SK-N-MC (cell line): Measurements from ENCODE around the gene GRAMD4.

Experiments used
- DNase-seq: peaks from one replicate; pipeline ENCODE4 v3.0.0-alpha.2; 2011; ENCODE audit warnings: low read depth, low spot score
- H3K27ac ChIP-seq: fragments of 200-600 bp; sonication (generic); 2 replicates; pipeline ENCODE4 v1.5.1; 2016; ENCODE audit warnings: mixed run types
- H3K36me3 ChIP-seq: fragments of 200-600 bp; sonication (generic); 2 replicates; pipeline ENCODE4 v1.6.1; 2017; ENCODE audit warnings: antibody characterized with exemption, low read length, mixed read lengths; ENCODE audit not compliant: insufficient read depth
- H3K4me3 ChIP-seq: fragments of 200-600 bp; sonication (generic); 2 replicates; pipeline ENCODE4 v1.5.1; 2016
- H3K9ac ChIP-seq: fragments of 200-600 bp; sonication (generic); 2 replicates; pipeline ENCODE4 v1.8.0; 2017; ENCODE audit warnings: mixed run types, mixed read lengths; ENCODE audit not compliant: insufficient read length
- H3K9me3 ChIP-seq: fragments of 200-600 bp; sonication (generic); 2 replicates; pipeline ENCODE4 v1.6.1; 2017; ENCODE audit warnings: low read depth, mild to moderate bottlenecking, antibody characterized with exemption, low read length, moderate library complexity, mixed read lengths
- EZH2 ChIP-seq: fragments of 200-600 bp; sonication (generic); IDR thresholded peaks from one replicate; pipeline ENCODE4 v1.6.1; 2017; ENCODE audit warnings: antibody characterized with exemption
- FOXP2 ChIP-seq: optimal IDR thresholded peaks from 2 replicates; pipeline ENCODE3; 2011; ENCODE audit warnings: mild to moderate bottlenecking, moderate library complexity; ENCODE audit not compliant: insufficient read depth; ENCODE audit errors: extremely low read length, control extremely low read depth
- POLR2AphosphoS5 ChIP-seq: IDR thresholded peaks from 2 replicates; pipeline ENCODE4 v1.6.1; 2012; ENCODE audit warnings: mild to moderate bottlenecking, low read depth, low read length, borderline replicate concordance

GRAMD4 gene

GRCh38 chr22:46695346-46696228, 75.4 kb downstream of the GRAMD4 start:
- peaks cover 58% of the 10 kb centered on the region for H3K36me3 ChIP-seq
- no peak overlapping the region for H3K4me3 ChIP-seq
- no peak for DNase-seq
- H3K9me3 ChIP-seq, result no peaks in the 10 kb centered on the region
- H3K9ac ChIP-seq, result no peak overlapping the region
- H3K27ac ChIP-seq, result no peak overlapping the region
- TF ChIP-seq POLR2AphosphoS5 (no peak), FOXP2 (no peak), EZH2 (no peak)

- H3K27ac ChIP-seq, result no peak overlapping the region
- H3K9me3 ChIP-seq, result no peaks in the 10 kb centered on the region
- peaks cover 59% of the 10 kb centered on the region for H3K36me3 ChIP-seq
- DNase-seq, result no peak
- no peak overlapping the region for H3K4me3 ChIP-seq
- no peak overlapping the region for H3K9ac ChIP-seq
- TF ChIP-seq EZH2 (no peak), POLR2AphosphoS5 (no peak), FOXP2 (no peak)
Measured at GRCh38 chr22:46696229-46696518, 76.0 kb downstream of the GRAMD4 start.

GRCh38 chr22:46696614-46697013, 76.4 kb downstream of the GRAMD4 start:
- Histone ChIP-seq H3K9me3 (no peaks in the 10 kb centered on the region), H3K9ac (no peak overlapping the region), H3K27ac (no peak overlapping the region), H3K4me3 (no peak overlapping the region), H3K36me3 (peaks cover 59% of the 10 kb centered on the region)
- no peak for DNase-seq
- no peak for TF ChIP-seq FOXP2
- TF ChIP-seq POLR2AphosphoS5, result no peak
- TF ChIP-seq EZH2, result no peak

GRCh38 chr22:46697811-46698515, 77.8 kb downstream of the GRAMD4 start:
- H3K27ac ChIP-seq, result no peak overlapping the region
- H3K4me3 ChIP-seq, result no peak overlapping the region
- no peak for TF ChIP-seq FOXP2
- TF ChIP-seq EZH2, result no peak
- TF ChIP-seq POLR2AphosphoS5, result no peak
- no peak for DNase-seq
- no peak overlapping the region for H3K9ac ChIP-seq
- H3K36me3 ChIP-seq, result peaks cover 55% of the 10 kb centered on the region; the same call in 1 of the 2 replicates
- H3K9me3 ChIP-seq, result no peaks in the 10 kb centered on the region

- no peak overlapping the region for H3K9ac ChIP-seq
- no peak for TF ChIP-seq EZH2
- no peaks in the 10 kb centered on the region for H3K9me3 ChIP-seq
- H3K4me3 ChIP-seq, result no peak overlapping the region
- DNase-seq, result no peak
- no peak overlapping the region for H3K27ac ChIP-seq
- H3K36me3 ChIP-seq, result peaks cover 44% of the 10 kb centered on the region; the same call in 1 of the 2 replicates
Measured at GRCh38 chr22:46699091-46699490, 78.9 kb downstream of the GRAMD4 start.

DNA sequence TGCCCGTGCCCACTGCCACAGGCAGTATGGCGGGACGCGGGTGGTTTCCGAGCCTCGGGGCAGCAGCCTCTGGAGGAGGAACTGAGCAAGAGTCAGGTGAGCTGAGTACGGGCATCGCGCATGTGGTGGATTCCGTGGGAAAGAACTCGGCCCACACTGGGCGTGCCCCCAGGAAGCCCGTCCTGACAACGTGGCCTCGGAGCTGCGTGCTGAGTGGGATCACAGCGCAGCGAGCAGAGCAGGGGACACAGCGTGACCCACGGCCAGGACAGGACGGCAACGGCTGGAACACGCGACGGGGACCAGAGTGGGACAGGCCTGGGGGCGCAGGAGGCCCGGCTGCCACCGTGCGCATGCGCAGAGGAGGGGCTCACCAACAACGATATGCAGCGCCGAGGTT, 81.1 kb downstream of the GRAMD4 start:
- Histone ChIP-seq H3K27ac (no peak overlapping the region), H3K4me3 (no peak overlapping the region), H3K9ac (no peak overlapping the region), H3K9me3 (no peaks in the 10 kb centered on the region), H3K36me3 (peaks cover 37% of the 10 kb centered on the region; the same call in 1 of the 2 replicates)
- no peak for TF ChIP-seq EZH2
- TF ChIP-seq POLR2AphosphoS5, result no peak
- no peak for TF ChIP-seq FOXP2
- no peak for DNase-seq

DNA sequence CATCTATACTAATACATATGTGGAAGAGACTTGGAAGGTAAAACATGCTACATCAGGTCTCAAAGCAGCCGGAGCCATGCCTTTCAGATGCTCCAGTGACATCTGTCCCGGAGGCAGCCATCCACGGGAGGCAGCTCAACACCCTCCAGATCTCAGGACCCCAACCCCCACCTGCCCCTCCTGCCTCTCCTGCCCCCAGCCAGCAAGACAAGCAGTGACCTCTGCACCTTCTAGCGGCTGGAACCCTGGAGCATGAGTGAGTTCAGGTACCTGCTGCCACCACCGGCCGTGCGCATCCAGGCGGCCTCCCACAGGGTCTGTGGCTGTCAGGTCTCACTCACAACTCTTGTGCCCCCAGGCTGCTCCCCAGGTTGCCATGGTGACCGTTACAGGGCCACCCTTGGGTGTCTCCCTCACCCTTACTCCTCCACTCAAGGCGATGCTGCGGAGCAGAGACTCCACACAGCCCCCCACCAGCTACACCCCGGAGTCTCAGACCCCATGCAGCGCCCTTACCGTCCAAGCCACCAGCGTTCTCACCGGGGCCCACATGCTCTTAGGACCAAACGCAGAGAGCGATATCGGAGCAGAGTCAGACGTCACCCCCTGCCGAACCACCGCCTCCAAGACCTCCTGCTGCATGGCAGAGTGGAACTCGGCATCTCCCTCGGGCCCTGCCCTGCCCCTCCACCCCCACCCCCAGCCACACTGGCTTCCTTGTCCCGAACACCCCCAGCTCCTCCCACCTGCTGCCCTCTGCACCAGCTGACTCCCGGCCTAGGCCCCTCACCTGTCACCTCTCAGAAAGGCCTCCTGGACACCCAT, 83.2 kb downstream of the GRAMD4 start:
- H3K4me3 ChIP-seq, result no peak overlapping the region
- no peak overlapping the region for H3K27ac ChIP-seq
- no peaks in the 10 kb centered on the region for H3K9me3 ChIP-seq
- peaks cover 36% of the 10 kb centered on the region; the same call in 1 of the 2 replicates for H3K36me3 ChIP-seq
- DNase-seq, result no peak
- no peak for TF ChIP-seq EZH2
- TF ChIP-seq FOXP2, result no peak
- TF ChIP-seq POLR2AphosphoS5, result no peak
- no peak overlapping the region for H3K9ac ChIP-seq

- no peak for DNase-seq
- TF ChIP-seq EZH2 (no peak), FOXP2 (no peak), POLR2AphosphoS5 (no peak)
- Histone ChIP-seq H3K9ac (no peak overlapping the region), H3K27ac (no peak overlapping the region), H3K9me3 (no peaks in the 10 kb centered on the region), H3K36me3 (peaks cover 40% of the 10 kb centered on the region; the same call in 1 of the 2 replicates), H3K4me3 (no peak overlapping the region)
Measured at GRCh38 chr22:46703996-46704370, 83.8 kb downstream of the GRAMD4 start.
